T-cell (primary cell): ENCODE results near the gene DYSF. TPM values are rescaled to one million over a fixed set of nuclear protein-coding genes. Genes with fewer than 3 reads are reported as not detected.

Experiments used
- ATAC-seq, 4 experiments: fragments of 200-7000 bp in 3 of 4; fragments of 150-1000 bp in 1 of 4; cut with Tn5 transposase; replicated peaks in 1 of 4; 1 replicate in 3 of 4; 2 replicates in 1 of 4; pipeline ENCODE4 v1.10.0; 2021; ENCODE audit warnings: moderate library complexity in 3 of 4, mild to moderate bottlenecking in 2 of 4, moderate number of reproducible peaks in 1 of 4
- CTCF ChIA-PET, 2 donors: fragments of 300-600 bp; sonication (Branson Sonifier 250); formaldehyde crosslinking; loops; one replicate each; lab custom pipeline; 2022; ENCODE audit warnings: antibody characterized with exemption in 2 of 2; lab: Charles Lee
- POLR2A ChIA-PET, 2 donors: fragments of 300-600 bp; sonication (Branson Sonifier 250); formaldehyde crosslinking; loops; one replicate each; lab custom pipeline; 2022; ENCODE audit warnings: antibody characterized with exemption in 2 of 2; lab: Charles Lee
- DNase-seq, 35 experiments: peaks; one replicate each; pipeline versions ENCODE4 v3.0.0 to v3.0.0-alpha.2; 2013 to 2023
- H3K27ac ChIP-seq: one replicate; pipeline ENCODE4 v1.5.1; 2013; ENCODE audit warnings: low read length
- H3K27me3 ChIP-seq, 2 experiments: replicated peaks in 1 of 2; 1 replicate in 1 of 2; 2 replicates in 1 of 2; pipeline versions ENCODE4 v1.6.1 to v1.7.0; 2013; ENCODE audit warnings: low read length in 1 of 2, mixed read lengths in 1 of 2; ENCODE audit not compliant: control insufficient read depth in 2 of 2, insufficient read depth in 2 of 2; ENCODE audit errors: extremely low read depth in 1 of 2
- H3K36me3 ChIP-seq, 2 donors: 1 replicate in 1 of 2; 2 replicates in 1 of 2; pipeline versions ENCODE4 v1.6.1 to v1.7.0; 2013; ENCODE audit warnings: low read length in 1 of 2; ENCODE audit not compliant: control insufficient read depth in 2 of 2, insufficient read depth in 1 of 2; ENCODE audit errors: extremely low read depth in 1 of 2
- H3K4me1 ChIP-seq, 2 experiments: 1 replicate in 1 of 2; 2 replicates in 1 of 2; pipeline versions ENCODE4 v1.6.1 to v1.7.0; 2013; ENCODE audit warnings: low read length in 2 of 2, mixed read lengths in 1 of 2; ENCODE audit not compliant: insufficient read depth in 2 of 2, control insufficient read depth in 1 of 2; ENCODE audit errors: extremely low read depth in 1 of 2
- H3K4me3 ChIP-seq, 2 donors: 1 replicate in 1 of 2; 2 replicates in 1 of 2; pipeline versions ENCODE4 v1.5.1 to v1.7.0; 2013; ENCODE audit warnings: mild to moderate bottlenecking in 2 of 2, low read length in 1 of 2, moderate library complexity in 1 of 2; ENCODE audit not compliant: control insufficient read depth in 1 of 2; ENCODE audit errors: extremely low read depth in 1 of 2
- H3K9me3 ChIP-seq: 2 replicates; pipeline ENCODE4 v1.7.0; 2013
- H3K27ac Mint-ChIP-seq, 2 donors: one replicate each; pipeline ENCODE4 v1.8.0; 2020 to 2021; ENCODE audit warnings: mild to moderate bottlenecking in 2 of 2, mixed read lengths in 2 of 2
- H3K27me3 Mint-ChIP-seq, 2 donors: one replicate each; pipeline ENCODE4 v1.8.0; 2021 to 2022; ENCODE audit warnings: mixed read lengths in 2 of 2
- H3K36me3 Mint-ChIP-seq: one replicate; pipeline ENCODE4 v1.8.0; 2021; ENCODE audit warnings: mixed read lengths
- H3K4me1 Mint-ChIP-seq, 3 donors: one replicate each; pipeline ENCODE4 v1.8.0; 2020 to 2022; ENCODE audit warnings: mixed read lengths in 3 of 3, mild to moderate bottlenecking in 1 of 3
- H3K4me3 Mint-ChIP-seq, 3 donors: one replicate each; pipeline ENCODE4 v1.8.0; 2020 to 2022; ENCODE audit warnings: mild to moderate bottlenecking in 3 of 3, mixed read lengths in 3 of 3, moderate library complexity in 3 of 3
- H3K9me3 Mint-ChIP-seq, 3 donors: one replicate each; pipeline ENCODE4 v1.8.0; 2020 to 2022; ENCODE audit warnings: mixed read lengths in 3 of 3
- WGBS: methylation state at CpG from one replicate; pipeline ENCODE4 v1.1.5; 2013; ENCODE audit warnings: missing lambda C conversion rate; ENCODE audit not compliant: insufficient coverage; 5-methylcytosine and 5-hydroxymethylcytosine counted together
- total RNA-seq, 35 experiments: library from RNA in 6 of 35; stranded (reverse) in 6 of 35; fragments of 120-200 nt in 1 of 35; gene quantifications; one replicate each; pipeline versions ENCODE4 v1.2.1 to v1.2.4 and lab custom pipeline; 2013 to 2026

The DYSF gene
- total RNA-seq, 5 donors from 2014 or later (not counting 1 experiment from before 2014, with no cell fraction given) = 0.56 to 3.4 (median 1.9) TPM

DNA sequence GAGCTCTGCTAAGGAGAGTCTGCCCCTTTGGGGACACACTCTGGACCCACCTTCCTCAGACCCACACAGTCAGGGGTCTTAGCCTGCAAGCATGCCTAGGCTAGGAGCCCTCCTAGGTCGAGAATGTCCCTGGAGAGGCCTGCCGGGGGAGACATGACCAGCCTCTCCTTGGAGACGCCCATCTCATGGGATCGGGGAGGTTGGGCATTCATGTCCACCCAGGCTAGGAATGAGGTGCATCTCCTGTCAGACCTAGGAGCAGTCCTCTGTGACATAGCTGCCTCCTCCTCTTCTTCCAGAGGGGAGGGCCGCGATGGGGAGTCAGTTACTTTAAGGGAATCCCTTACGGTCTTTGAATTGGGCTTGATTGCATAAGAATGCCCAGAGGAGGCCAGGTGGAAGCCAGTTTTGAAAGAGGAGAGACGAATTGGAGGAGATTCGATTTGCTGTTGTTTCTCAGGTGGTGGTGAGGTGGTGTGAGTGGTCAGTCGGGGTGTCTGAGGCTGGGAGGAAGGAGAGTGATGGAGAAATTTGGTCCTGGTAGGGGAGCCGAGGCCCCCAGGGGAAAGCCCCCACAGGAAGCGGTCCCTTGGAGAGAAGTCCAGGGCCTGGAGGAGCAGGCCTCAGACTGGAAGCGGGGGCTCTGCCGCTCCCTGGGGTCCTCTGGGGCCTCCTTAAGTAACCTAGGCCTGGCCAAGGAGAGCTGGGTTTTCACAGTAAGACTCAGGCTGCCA, 241.3 kb downstream of the DYSF start:
- H3K27ac Mint-ChIP-seq = no peak overlapping the region
- Histone ChIP-seq H3K27ac (no peak overlapping the region), H3K4me3 (no peak overlapping the region), H3K36me3 (no peaks in the 10 kb centered on the region), H3K9me3 (no peaks in the 10 kb centered on the region), H3K27me3 (peaks cover 0 to 14% of the 10 kb centered on the region in 2 experiments), H3K4me1 (no peaks in the 10 kb centered on the region)
- no peaks in the 10 kb centered on the region for H3K4me1 Mint-ChIP-seq
- ATAC-seq (no peak), DNase-seq (no peak)
- ChIA-PET POLR2A (no interaction called here), CTCF (interaction anchor here in 1 of 2 donors (0.7 kb wide), 1 partner anchor 134 kb away, joined by 3 read pairs; no protein-coding TSS in a partner anchor)
- peaks cover 0 to 5% (median 0%) of the 10 kb centered on the region in 3 donors for H3K9me3 Mint-ChIP-seq
- H3K36me3 Mint-ChIP-seq = no peaks in the 10 kb centered on the region
- 69% methylated on average over 12 of the region's 14 CpGs for WGBS
- H3K27me3 Mint-ChIP-seq = peaks cover 2 to 7% of the 10 kb centered on the region in 2 donors
- H3K4me3 Mint-ChIP-seq = no peak overlapping the region

DNA sequence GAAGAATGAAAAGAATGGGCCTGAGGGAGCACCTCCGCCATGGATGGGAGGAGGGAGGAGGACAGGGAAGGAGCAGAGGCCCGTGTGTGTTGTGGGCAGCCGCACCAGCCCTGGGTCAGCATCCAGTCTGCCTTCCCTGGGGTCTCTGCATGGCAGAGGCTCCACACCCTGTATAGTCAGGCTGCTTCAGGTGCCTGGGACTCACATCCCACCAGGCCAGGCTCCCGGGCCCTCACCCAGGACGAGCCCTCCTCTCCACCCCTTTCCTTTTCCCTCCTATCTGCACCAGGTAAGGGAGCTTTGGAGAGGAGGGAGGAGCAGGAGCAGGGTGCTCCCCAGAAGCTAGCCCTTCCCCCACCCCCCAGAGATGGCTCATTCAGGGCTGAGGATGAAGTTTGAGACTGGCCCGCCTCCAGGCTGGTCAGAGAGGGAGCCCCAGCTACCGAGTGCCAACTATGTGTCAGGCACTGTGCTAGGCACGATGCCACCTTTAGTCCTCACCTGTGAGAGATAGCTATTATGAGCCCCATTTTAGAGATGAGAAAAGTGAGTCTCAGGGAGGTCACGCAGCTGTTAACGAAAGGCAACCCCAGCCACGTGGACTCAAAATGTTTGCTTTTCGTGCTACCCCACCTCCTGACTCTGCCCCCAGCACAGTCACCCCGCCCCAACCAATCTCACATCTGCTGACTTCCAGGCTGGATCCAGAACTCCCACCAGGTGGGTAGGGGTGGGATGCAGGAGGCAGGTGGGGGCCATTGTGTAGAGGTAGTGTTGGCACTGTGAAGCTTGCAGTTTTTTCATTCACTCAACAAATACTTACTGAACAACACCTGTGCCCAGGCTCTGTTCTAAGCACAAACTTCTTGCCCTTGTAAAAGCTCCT, 242.1 kb downstream of the DYSF start:
- H3K9me3 Mint-ChIP-seq = peaks cover 0 to 5% (median 0%) of the 10 kb centered on the region in 3 donors
- WGBS = 74% methylated on average over 3 of the region's 13 CpGs
- H3K9me3 ChIP-seq = no peaks in the 10 kb centered on the region
- no peaks in the 10 kb centered on the region for H3K4me1 ChIP-seq
- ChIA-PET POLR2A (interaction anchor here in 1 of 2 donors (0.6 kb wide), 1 partner anchor 1172 kb away, joined by 3 read pairs; no protein-coding TSS in a partner anchor), CTCF (interaction anchor here in 1 of 2 donors (0.7 kb wide), 1 partner anchor 134 kb away, joined by 3 read pairs; no protein-coding TSS in a partner anchor)
- no peak overlapping the region for H3K4me3 Mint-ChIP-seq
- H3K4me1 Mint-ChIP-seq = no peaks in the 10 kb centered on the region
- H3K36me3 ChIP-seq = no peaks in the 10 kb centered on the region
- H3K27ac ChIP-seq = no peak overlapping the region
- H3K27me3 ChIP-seq = peaks cover 0 to 17% of the 10 kb centered on the region in 2 experiments
- DNase-seq (no peak), ATAC-seq (no peak)
- no peak overlapping the region for H3K27ac Mint-ChIP-seq
- no peaks in the 10 kb centered on the region for H3K36me3 Mint-ChIP-seq
- H3K27me3 Mint-ChIP-seq = peaks cover 2 to 7% of the 10 kb centered on the region in 2 donors
- no peak overlapping the region for H3K4me3 ChIP-seq

DNA sequence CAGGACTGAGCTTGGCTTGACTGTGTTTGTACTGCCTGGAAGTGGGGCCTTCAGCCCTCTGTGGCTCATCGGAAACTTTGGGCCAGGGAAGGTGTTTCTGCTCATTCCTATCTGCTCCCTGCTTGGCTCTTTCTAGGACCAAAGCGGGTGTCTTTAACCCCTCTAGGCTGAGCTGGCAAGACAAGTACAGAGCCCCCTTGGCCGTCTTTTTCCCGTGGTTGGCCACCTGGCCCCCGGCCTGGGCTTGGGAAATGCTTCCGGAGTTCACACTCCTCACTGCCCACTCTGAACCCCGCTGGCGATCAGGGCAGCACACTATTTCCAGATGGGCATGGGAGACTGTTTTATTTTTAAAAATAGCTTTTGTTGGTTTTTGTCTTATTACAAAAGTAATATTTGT, 243.0 kb downstream of the DYSF start:
- ChIA-PET POLR2A (no interaction called here), CTCF (no interaction called here)
- Mint-ChIP-seq H3K36me3 (no peaks in the 10 kb centered on the region), H3K4me1 (no peaks in the 10 kb centered on the region), H3K9me3 (no peaks in the 10 kb centered on the region), H3K27me3 (peaks cover 2 to 4% of the 10 kb centered on the region in 2 donors), H3K27ac (no peak overlapping the region), H3K4me3 (no peak overlapping the region)
- Histone ChIP-seq H3K4me3 (no peak overlapping the region), H3K27me3 (peaks cover 0 to 17% of the 10 kb centered on the region in 2 experiments), H3K9me3 (no peaks in the 10 kb centered on the region), H3K36me3 (no peaks in the 10 kb centered on the region), H3K27ac (no peak overlapping the region), H3K4me1 (no peaks in the 10 kb centered on the region)
- ATAC-seq (no peak), DNase-seq (no peak)
- 78% methylated on average over 2 of the region's 8 CpGs for WGBS

DNA sequence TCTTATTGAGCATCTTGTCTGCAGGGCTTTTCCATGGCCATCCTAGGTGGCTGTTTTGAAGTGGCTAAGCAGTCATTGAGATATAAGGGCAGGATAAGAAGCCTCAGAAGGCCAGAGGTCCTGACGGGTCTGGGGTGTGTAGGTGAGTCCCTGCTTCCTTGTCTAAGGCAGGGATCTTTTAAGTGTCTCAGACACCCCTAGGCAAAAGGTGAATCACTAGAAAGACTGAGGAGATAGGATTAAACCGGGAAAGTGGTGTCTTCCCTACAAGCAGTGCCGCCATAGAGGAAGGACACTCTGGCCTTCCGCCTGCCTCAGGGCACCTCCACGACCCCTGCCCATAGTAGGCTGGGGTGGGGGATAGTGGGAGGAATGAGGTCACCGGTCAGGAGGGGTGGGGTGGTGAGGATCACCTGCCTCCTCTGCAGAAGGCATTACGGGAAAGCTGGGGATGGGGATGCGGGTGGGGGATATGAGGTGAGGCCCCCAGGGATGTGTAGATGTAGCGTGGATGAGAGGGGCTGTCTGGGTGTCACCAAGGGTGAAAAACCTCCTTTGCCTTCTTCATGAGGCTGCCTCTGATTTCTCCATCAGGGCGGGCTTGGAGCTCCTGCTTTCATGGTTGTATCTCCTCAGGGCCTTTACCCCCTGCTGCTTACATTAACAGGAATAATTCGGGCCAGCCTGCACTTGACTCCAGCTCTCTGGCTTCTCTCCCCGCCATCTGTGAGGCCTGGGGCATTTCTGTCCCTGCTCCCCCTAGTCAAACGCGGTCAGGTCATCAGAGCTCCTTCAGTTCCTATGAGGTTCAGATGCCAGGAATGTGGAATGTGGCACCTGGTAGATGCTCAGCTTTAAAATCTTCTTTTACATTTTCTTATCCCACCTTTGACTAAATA, 244.0 kb downstream of the DYSF start:
- ATAC-seq (no peak), DNase-seq (no peak)
- H3K4me1 Mint-ChIP-seq = no peaks in the 10 kb centered on the region
- ChIA-PET CTCF (no interaction called here), POLR2A (no interaction called here)
- peaks cover 0 to 3% of the 10 kb centered on the region in 2 donors for H3K27me3 Mint-ChIP-seq
- Histone ChIP-seq H3K36me3 (no peaks in the 10 kb centered on the region), H3K4me1 (no peaks in the 10 kb centered on the region), H3K27ac (no peak overlapping the region), H3K9me3 (no peaks in the 10 kb centered on the region), H3K27me3 (peaks cover 0 to 21% of the 10 kb centered on the region in 2 experiments), H3K4me3 (no peak overlapping the region)
- H3K9me3 Mint-ChIP-seq = no peaks in the 10 kb centered on the region
- no peak overlapping the region for H3K4me3 Mint-ChIP-seq
- H3K27ac Mint-ChIP-seq = no peak overlapping the region
- WGBS = 72% methylated on average over 6 of the region's 14 CpGs
- H3K36me3 Mint-ChIP-seq = no peaks in the 10 kb centered on the region

DNA sequence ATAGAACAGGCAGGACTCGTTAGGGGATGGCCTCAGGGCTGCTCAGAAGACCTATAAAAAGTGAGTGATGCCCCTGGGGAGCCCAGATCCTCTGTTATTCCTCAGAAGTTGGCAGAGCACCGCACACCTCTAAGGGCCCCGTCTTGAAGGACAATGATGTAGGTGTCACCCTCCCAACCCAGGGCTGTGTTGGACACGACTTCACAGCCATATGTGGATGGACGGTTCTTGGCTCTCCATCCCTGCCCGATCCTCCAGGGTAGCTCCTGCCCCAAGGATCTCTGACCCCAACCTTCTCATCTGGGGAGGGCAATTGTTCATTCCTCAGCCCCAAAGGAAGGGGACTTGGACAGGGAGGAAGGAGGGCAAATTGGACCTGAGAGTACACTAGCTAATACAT, 246.1 kb downstream of the DYSF start:
- CTCF ChIA-PET = no interaction called here

More for the DNA sequence above, 246.1 kb downstream of the DYSF start:
- Histone ChIP-seq H3K9me3 (no peaks in the 10 kb centered on the region), H3K36me3 (no peaks in the 10 kb centered on the region), H3K27me3 (peaks cover 0 to 20% of the 10 kb centered on the region in 2 experiments), H3K27ac (no peak overlapping the region), H3K4me3 (no peak overlapping the region), H3K4me1 (no peaks in the 10 kb centered on the region)
- no peaks in the 10 kb centered on the region for H3K36me3 Mint-ChIP-seq
- DNase-seq (no peak), ATAC-seq (no peak)
- POLR2A ChIA-PET = no interaction called here
- WGBS = 59% methylated on average over 3 of the region's 6 CpGs
- no peak overlapping the region for H3K4me3 Mint-ChIP-seq
- H3K4me1 Mint-ChIP-seq = no peaks in the 10 kb centered on the region
- no peaks in the 10 kb centered on the region for H3K9me3 Mint-ChIP-seq
- no peak overlapping the region for H3K27ac Mint-ChIP-seq
- peaks cover 2 to 4% of the 10 kb centered on the region in 2 donors for H3K27me3 Mint-ChIP-seq
